ENCODE measurements around the gene FSD1.

Gene FSD1

GRCh38 chr19:4277191-4277696 lies 27.2 kb upstream of the FSD1 start:
- TF ChIP-seq, protein P1, sequence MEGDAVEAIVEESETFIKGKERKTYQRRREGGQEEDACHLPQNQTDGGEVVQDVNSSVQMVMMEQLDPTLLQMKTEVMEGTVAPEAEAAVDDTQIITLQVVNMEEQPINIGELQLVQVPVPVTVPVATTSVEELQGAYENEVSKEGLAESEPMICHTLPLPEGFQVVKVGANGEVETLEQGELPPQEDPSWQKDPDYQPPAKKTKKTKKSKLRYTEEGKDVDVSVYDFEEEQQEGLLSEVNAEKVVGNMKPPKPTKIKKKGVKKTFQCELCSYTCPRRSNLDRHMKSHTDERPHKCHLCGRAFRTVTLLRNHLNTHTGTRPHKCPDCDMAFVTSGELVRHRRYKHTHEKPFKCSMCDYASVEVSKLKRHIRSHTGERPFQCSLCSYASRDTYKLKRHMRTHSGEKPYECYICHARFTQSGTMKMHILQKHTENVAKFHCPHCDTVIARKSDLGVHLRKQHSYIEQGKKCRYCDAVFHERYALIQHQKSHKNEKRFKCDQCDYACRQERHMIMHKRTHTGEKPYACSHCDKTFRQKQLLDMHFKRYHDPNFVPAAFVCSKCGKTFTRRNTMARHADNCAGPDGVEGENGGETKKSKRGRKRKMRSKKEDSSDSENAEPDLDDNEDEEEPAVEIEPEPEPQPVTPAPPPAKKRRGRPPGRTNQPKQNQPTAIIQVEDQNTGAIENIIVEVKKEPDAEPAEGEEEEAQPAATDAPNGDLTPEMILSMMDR (IDR thresholded peaks at IDR 0.05; ENCODE audit: extremely low read depth, insufficient read depth, missing control alignments), result no peak
- in situ Hi-C loops (cut with MboI; ENCODE audit: low pct_unique_long_range_greater_than_20kb, low sequenced_read_pairs, unreplicated experiment), result loop anchor here (10.0 kb wide), 2 partner anchors 78 to 248 kb away; no protein-coding TSS in a partner anchor
- no peak for DNase-seq (ENCODE audit: low spot score)

- TF ChIP-seq, protein P1 (IDR thresholded peaks at IDR 0.05; ENCODE audit: extremely low read depth, insufficient read depth, missing control alignments), result no peak
- no peak for DNase-seq (ENCODE audit: low spot score)
- in situ Hi-C loops (cut with MboI; ENCODE audit: low pct_unique_long_range_greater_than_20kb, low sequenced_read_pairs, unreplicated experiment), result loop anchor here (10.0 kb wide), 2 partner anchors 77 to 247 kb away; no protein-coding TSS in a partner anchor
Observed at GRCh38 chr19:4278010-4278409, 26.4 kb upstream of the FSD1 start.

- TF ChIP-seq, protein P1 (IDR thresholded peaks at IDR 0.05; ENCODE audit: extremely low read depth, insufficient read depth, missing control alignments), result no peak
- in situ Hi-C loops (cut with MboI; ENCODE audit: low pct_unique_long_range_greater_than_20kb, low sequenced_read_pairs, unreplicated experiment), result loop anchor here (10.0 kb wide), 2 partner anchors 76 to 246 kb away; no protein-coding TSS in a partner anchor
- no peak for DNase-seq (ENCODE audit: low spot score)
Observed at GRCh38 chr19:4278419-4279266, 25.8 kb upstream of the FSD1 start, which contains the start of gene SHD. Gene SHD (plus strand): TSS chr19:4279266. CDS start chr19:4280064, 798 bp downstream.

DNA sequence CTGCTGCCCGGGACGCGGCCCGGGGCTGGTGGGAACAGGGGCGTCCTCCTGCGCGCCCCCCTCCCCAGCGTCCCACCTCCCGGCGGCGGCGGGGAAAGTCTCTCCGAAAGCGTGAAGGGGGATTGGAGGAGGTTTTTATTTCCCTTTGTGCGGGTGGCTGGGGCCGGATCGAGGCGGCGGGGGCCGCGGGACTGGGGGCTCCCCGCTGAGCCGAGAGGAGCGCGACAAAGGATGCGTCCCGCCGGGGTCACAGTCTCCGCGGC lies 25.2 kb upstream of the FSD1 start:
- DNase-seq (ENCODE audit: low spot score), result no peak
- in situ Hi-C loops (cut with MboI; ENCODE audit: low pct_unique_long_range_greater_than_20kb, low sequenced_read_pairs, unreplicated experiment), result loop anchor here (10.0 kb wide), 2 partner anchors 76 to 246 kb away; no protein-coding TSS in a partner anchor
- TF ChIP-seq, protein P1 (IDR thresholded peaks at IDR 0.05; ENCODE audit: extremely low read depth, insufficient read depth, missing control alignments), result no peak

DNA sequence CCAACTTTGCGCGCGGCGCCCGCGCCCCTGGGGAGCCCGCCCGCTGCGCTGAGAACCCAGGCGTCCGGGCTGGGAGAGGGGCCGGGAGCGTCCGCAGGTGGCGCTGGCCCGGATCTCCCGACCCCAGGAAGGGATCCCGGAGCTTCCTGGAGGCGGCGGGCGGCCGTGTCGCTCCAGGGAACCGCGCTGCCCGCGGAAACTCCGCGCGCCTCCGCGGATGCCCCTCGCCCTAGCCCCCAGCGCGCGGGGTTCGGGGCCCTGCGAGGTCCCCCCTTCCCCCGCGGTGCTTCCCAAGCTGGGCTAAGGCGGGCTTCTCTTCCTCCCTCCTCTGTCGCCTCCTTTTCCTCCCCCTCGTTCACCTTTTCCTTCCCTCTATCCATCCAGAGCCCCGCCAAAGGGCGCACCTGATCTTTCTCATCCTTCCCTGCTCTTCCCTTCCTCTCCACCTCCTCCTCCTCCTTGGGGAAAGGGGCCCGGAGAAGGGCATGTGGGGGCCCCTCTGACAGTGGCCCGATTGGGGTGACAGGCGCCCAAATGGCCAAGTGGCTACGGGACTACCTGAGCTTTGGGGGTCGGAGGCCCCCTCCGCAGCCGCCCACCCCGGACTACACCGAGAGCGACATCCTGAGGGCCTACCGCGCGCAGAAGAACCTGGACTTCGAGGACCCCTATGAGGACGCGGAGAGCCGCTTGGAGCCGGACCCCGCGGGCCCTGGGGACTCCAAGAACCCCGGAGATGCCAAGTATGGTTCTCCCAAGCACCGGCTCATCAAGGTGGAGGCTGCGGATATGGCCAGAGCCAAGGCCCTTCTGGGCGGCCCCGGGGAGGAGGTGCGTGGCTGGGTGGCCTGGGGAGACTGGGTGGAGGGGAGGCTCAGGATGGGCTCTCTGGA lies 24.6 kb upstream of the FSD1 start:
- in situ Hi-C loops (cut with MboI; ENCODE audit: low pct_unique_long_range_greater_than_20kb, low sequenced_read_pairs, unreplicated experiment), result loop anchor here (10.0 kb wide), 2 partner anchors 75 to 245 kb away; no protein-coding TSS in a partner anchor
- DNase-seq (ENCODE audit: low spot score), result no peak
- TF ChIP-seq, protein P1 (IDR thresholded peaks at IDR 0.05; ENCODE audit: extremely low read depth, insufficient read depth, missing control alignments), result no peak
